Muscle of back (tissue), 11 donors: ENCODE results near the gene P4HTM. TPM values are rescaled to one million over a fixed set of nuclear protein-coding genes. Genes with fewer than 3 reads are reported as not detected.

ENCODE experiments used
- DNase-seq, 3 donors: peaks; one replicate each; pipeline versions ENCODE4 v3.0.0 to v3.0.0-alpha.2; 2013
- polyA plus RNA-seq, 10 donors: library from polyadenylated mRNA; unstranded; fragments of 120-200 nt; gene quantifications; one replicate each; pipeline ENCODE4 v1.2.1, GENCODE V29; 2013; ENCODE audit not compliant: insufficient read length in 10 of 10

The P4HTM gene
- polyA plus RNA-seq, 10 donors, result 8.2 to 15.8 (median 12.7) TPM

- DNase-seq, result no peak
These were observed 8.0 kb upstream of the P4HTM start for GRCh38 chr3:48982016-48982415.

DNA sequence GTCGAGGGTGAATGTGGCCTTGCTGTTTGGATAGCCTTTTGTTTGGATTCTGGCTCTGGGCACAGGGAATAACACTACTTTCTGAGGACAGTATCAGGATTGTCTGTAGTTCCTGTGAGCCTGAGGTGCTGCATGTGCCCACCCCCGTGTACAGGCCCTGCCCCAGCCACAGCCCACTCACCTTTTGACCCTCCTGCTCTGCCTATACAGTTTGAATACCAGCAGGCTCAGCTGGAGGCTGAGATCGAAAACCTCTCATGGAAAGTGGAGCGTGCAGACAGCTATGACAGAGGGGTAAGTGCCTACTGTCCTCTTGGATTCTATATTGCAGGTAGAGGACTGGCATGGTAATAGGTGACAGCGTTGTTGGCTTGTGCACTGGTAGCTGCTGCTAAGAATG is 7.4 kb upstream of the P4HTM start:
- DNase-seq, result no peak

DNA sequence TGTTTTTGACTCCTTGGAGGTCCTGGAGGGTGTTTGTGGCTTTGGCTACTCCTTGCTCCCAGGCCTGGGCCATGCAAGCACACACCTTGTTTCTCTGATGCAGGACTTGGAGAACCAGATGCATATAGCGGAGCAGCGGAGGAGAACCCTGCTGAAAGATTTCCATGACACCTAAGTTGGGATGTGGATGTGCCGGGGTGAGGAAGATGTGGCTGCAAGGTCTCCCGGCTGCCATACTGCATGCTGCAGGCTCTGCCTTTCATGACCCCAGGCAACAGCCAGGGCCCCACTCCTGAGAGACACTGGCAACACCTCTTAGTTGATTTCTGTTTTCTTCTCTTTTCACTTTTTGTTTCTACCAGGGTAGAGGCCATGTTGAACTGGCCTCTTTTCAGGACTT is 6.9 kb upstream of the P4HTM start:
- DNase-seq, result no peak

GRCh38 chr3:48984663-48985062 is 5.4 kb upstream of the P4HTM start:
- DNase-seq, result no peak

DNA sequence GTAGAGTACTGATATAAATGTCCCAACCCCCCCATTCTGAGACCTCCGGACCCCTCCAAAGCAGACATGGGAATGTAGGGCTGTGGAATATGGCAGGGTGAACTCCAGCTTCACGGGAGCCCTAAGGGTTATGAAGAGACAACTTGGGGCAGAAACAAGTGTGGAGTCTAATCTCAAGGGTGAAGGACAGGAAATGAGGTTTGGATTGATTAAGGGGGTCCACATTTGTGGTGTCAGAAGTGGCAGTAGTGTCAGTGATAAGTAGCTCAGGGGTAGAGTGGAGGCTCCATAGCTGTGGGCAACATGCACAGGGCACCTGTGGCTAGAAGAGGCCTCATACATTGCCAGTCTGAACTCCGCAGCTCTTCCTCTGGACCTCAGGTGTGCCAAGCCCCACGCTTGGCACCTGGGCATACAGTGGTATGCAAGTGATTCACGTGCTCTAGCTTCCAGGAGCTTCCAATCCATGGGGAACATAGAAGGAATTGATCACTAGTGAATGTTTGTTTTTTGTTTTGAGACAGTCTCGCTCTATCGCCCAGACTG is 4.1 kb upstream of the P4HTM start:
- DNase-seq, result no peak

DNA sequence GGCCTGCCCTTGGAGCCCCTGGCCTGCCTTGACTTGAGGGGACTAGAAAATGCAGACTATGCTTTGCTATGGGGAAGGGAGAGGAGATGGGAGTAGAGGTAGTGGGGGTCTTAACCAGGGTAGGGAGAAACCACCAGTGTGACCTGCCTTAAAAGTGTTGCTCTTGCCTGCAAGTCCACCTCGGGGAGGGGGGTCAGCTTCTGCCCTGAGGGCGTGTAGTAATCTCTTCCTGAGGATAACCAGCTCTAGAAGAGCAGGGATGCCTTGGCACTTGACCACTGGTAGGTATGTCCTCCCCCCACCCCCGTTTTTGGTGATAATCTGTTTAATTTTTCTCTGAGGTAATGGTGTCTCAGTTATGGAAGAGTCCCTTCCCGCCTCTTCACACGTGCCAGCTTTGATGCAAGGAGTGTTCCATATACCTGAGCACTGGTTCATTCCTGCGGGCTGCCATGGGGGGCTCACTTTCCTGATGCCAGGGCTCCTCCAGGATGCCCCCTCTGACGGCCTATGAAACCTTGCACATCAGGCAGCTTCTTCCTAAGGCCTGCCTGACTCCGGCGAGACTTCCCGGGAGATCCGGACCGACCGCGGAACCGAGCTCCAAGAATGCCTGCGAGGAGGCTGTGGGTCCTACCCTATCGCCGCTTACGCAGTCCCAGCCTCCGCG is 780 bp upstream of the P4HTM start:
- DNase-seq, result peak in 1 of 3 donors; percentile 38

GRCh38 chr3:48990636-48991469 is 812 bp downstream of the P4HTM start:
- peak in 1 of 3 donors; percentile 62 for DNase-seq

GRCh38 chr3:48991851-48992545 is 2.0 kb downstream of the P4HTM start:
- DNase-seq, result no peak

GRCh38 chr3:48993834-48994233 is 3.8 kb downstream of the P4HTM start:
- DNase-seq, result no peak

DNA sequence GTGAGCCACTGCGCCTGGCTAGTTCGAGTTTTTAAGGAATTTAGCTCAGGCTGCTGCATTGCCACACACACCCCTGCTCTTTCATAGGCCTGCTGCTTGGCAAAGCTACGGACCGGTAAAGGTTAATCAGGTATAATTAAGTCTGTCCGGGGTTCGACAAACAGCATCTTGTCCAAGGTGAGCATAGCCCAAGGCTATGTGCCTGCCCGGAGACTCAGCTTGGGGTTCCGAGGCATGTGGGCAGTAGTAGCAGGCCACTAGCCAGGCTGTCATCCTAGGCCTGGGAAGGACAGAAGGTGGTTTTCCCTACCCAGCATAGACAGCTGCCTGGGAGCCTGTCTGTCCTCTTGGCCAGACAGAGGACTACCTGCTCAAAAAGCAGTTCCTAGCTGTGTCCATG is 6.6 kb downstream of the P4HTM start:
- DNase-seq, result no peak

GRCh38 chr3:48997102-48997635 is 7.1 kb downstream of the P4HTM start:
- DNase-seq, result no peak

- no peak for DNase-seq
These were observed 7.9 kb downstream of the P4HTM start for GRCh38 chr3:48997714-48998637.

DNA sequence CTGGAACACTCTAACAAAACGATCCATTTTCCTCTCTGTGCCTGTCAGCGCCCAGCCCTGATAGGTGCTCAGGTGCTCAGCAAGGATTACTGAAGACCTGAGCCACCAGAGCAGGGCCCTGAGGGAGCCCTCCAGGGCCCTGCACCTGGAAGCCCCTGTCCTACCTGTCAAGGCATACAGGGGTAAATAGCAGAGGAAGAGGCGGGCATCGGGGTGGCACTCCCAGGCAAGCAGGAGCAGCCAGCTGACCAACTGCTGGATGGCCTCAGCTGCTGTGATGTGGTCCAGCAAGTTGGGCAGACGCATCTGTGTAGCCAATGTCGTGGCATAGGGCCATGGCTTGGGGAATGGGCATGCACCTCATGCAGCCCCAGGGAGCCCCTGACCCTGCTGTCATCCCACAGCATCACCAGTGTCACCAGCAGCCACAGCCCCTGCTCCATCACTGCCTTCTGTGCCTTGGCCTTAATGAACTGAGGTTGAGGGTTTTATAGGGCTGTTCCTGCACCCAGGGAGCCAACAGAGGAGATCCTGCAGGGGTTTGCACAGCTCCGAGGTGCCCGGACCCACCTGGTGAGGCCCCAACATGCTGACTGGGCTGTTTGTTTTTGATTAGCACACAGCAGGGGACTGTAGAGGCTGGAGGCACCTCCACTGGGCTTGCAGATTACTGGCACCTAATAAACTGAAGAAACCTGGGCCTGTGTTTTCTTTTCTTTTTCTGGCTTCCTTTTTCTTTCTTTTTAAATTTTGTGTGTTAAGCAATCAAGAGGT is 9.2 kb downstream of the P4HTM start:
- no peak for DNase-seq

DNA sequence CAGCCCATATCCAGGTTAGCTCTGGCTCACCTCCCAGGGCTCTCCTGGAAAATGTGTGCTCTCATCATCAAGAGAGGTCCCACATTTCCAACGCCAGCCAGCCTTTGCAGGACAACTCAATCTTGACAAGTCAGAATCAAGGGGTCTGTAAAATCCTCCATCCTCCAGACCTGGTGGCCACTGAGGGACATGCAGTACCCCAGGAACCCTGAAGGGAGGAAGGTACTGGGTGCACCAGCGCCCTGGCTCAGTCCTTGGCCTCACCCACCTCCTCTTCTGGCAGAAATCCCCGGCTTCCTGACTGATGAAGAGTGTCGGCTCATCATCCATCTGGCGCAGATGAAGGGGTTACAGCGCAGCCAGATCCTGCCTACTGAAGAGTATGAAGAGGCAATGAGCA is 11.1 kb downstream of the P4HTM start:
- DNase-seq, result no peak

DNA sequence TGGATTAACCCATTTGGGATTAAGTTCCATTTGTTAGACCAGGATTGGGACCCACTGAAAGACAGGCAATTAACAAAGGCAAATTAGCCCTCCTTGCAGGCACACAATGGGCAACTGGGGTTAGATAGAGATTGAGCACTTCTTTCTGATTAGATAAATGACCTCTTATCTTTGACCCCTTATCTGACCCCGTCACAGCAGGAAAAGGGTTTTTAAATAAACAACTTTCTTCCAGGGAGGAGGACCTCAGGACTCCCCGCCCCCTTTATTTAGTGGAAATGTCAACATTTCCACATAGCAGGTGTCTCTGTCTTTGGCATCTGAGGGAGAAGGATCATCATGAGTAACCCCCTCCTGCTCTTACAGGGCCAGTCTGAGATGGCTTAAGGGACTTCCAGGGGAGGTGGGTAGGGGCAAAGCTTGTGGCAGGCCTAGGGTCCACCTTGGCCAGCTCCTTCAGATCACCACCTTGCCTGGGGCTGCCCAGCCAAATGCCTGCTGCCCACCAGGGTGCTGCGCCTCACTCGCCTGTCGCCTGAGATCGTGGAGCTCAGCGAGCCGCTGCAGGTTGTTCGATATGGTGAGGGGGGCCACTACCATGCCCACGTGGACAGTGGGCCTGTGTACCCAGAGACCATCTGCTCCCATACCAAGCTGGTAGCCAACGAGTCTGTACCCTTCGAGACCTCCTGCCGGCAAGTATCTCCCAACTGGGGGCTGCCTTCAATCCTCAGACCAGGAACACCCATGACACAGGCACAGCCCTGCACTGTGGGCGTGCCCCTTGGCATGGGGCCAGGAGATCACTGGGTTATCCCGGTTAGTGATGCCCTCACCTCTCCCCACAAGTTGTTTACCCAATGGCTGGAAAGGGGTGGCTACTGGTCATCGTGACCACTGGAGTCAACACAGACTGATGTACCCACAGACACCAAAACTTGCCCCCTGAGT is 14.6 kb downstream of the P4HTM start:
- DNase-seq, result no peak

GRCh38 chr3:49005303-49005680 is 15.3 kb downstream of the P4HTM start:
- DNase-seq, result no peak

GRCh38 chr3:49005998-49006397 is 16.0 kb downstream of the P4HTM start:
- DNase-seq, result no peak

GRCh38 chr3:49006408-49007067 is 16.5 kb downstream of the P4HTM start:
- peak in 1 of 3 donors; percentile 76 for DNase-seq
